ENCODE measurements around the gene TCEANC2. TPM values are rescaled to one million over a fixed set of nuclear protein-coding genes. Genes with fewer than 3 reads are reported as not detected.
A peak's percentile ranks its signal among the peaks of the same experiment; 100 is the strongest.

Gene TCEANC2
- total and polyA plus RNA-seq, 2 of the 4 experiments (the other 2 are of a cell fraction), result 2.4 to 3.2 TPM

DNA sequence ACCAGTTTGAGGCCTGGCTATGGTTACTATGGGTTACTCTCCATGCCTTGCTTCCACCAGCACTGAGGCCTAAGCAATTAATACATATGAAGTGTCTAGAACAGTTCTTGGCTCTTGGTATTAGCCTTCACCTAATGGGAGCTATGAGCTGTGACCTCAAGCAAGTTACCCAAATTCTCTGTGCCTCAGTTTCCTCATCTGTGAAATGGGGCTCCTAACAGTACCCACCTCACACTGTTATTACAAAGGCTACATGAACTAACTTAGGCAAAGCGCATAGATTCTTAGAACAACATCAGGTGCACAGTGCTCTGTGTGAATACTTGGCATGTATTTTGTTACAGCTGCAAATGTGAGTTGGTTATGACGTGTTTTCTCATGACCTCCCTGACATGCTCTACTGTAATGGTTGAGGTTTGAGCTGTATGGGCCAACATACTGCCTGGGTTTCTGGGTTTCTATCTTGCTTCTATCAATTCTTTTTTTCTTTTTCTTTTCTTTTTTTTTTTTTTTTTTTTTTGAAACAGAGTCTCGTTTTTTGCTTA, 72.9 kb downstream of the TCEANC2 start:
- no CpG with 5 or more reads among the region's 3 CpGs for WGBS, 2 experiments (ENCODE audit: extremely low coverage in 2 of 2, insufficient read length in 1 of 2)
- no peaks in the 10 kb centered on the region; the same call in 1 of the 2 replicates for H4K20me1 ChIP-seq (ENCODE audit: insufficient read depth, low read length)
- H3K4me3 ChIP-seq (ENCODE audit: insufficient read depth, low read depth, low read length), result no peak overlapping the region
- TF ChIP-seq POLR2A (IDR thresholded peaks at IDR 0.05; ENCODE audit: low read depth, low read length), result no peak
- TF ChIP-seq, protein P1, sequence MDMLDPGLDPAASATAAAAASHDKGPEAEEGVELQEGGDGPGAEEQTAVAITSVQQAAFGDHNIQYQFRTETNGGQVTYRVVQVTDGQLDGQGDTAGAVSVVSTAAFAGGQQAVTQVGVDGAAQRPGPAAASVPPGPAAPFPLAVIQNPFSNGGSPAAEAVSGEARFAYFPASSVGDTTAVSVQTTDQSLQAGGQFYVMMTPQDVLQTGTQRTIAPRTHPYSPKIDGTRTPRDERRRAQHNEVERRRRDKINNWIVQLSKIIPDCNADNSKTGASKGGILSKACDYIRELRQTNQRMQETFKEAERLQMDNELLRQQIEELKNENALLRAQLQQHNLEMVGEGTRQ (IDR thresholded peaks at IDR 0.05; ENCODE audit: low read depth, low read length), result no peak
- TF ChIP-seq SMC3 (IDR thresholded peaks at IDR 0.05; ENCODE audit: low read depth, low read length), result no peak
- no peak for TF ChIP-seq CHD1 (IDR thresholded peaks at IDR 0.05; ENCODE audit: low read depth, low read length)
- TF ChIP-seq, protein P2, sequence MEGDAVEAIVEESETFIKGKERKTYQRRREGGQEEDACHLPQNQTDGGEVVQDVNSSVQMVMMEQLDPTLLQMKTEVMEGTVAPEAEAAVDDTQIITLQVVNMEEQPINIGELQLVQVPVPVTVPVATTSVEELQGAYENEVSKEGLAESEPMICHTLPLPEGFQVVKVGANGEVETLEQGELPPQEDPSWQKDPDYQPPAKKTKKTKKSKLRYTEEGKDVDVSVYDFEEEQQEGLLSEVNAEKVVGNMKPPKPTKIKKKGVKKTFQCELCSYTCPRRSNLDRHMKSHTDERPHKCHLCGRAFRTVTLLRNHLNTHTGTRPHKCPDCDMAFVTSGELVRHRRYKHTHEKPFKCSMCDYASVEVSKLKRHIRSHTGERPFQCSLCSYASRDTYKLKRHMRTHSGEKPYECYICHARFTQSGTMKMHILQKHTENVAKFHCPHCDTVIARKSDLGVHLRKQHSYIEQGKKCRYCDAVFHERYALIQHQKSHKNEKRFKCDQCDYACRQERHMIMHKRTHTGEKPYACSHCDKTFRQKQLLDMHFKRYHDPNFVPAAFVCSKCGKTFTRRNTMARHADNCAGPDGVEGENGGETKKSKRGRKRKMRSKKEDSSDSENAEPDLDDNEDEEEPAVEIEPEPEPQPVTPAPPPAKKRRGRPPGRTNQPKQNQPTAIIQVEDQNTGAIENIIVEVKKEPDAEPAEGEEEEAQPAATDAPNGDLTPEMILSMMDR (conservative IDR thresholded peaks at IDR 0.05; ENCODE audit: low read depth, low read length), result no peak
- TF ChIP-seq FOS (IDR thresholded peaks at IDR 0.05; ENCODE audit: low read depth, low read length), result no peak
- no peak for TF ChIP-seq RFX5 (IDR thresholded peaks at IDR 0.05; ENCODE audit: low read depth, low read length)
- no peak for TF ChIP-seq CEBPB (IDR thresholded peaks at IDR 0.05; ENCODE audit: low read depth, low read length)
- TF ChIP-seq RAD21 (IDR thresholded peaks at IDR 0.05; ENCODE audit: low read length), result no peak
- TF ChIP-seq NFE2L2 (IDR thresholded peaks at IDR 0.05; ENCODE audit: low read depth, low read length), result no peak
- no peak for TF ChIP-seq MAFK (IDR thresholded peaks at IDR 0.05; ENCODE audit: low read depth, low read length)
- TF ChIP-seq RCOR1 (IDR thresholded peaks at IDR 0.05; ENCODE audit: insufficient replicate concordance, low read length), result no peak
- POLR2A ChIA-PET (ENCODE audit: unreplicated experiment), result no interaction called here
- H3K4me2 ChIP-seq (ENCODE audit: low read depth, low read length), result no peak overlapping the region
- H3K4me1 ChIP-seq (ENCODE audit: control insufficient read depth, insufficient read depth, low read length), result peaks cover under 1% of the 10 kb centered on the region
- no peak overlapping the region for H3K14ac ChIP-seq (replicated peaks; ENCODE audit: low read depth, low read length)
- H4K5ac ChIP-seq (ENCODE audit: low read depth, low read length), result no peak overlapping the region
- CTCF ChIA-PET, result interaction anchor here (0.6 kb wide), 1 partner anchor 363 kb away, joined by 3 read pairs; no protein-coding TSS in a partner anchor
- no peaks in the 10 kb centered on the region for H3K79me1 ChIP-seq (ENCODE audit: low read depth in 1 of 2, low read length in 2 of 2)
- no peak overlapping the region for H2BK15ac ChIP-seq (ENCODE audit: low read depth, low read length)
- ATAC-seq (ENCODE audit: low read depth), result no peak
- dilution Hi-C loops (cut with HindIII; ENCODE audit: low sequenced_read_pairs, unreplicated experiment), result no loop called here
- intact Hi-C loops (cut with micrococcal nuclease), result no loop called here
- peak; percentile 73 for DNase-seq
- no peak overlapping the region for H4K91ac ChIP-seq (ENCODE audit: insufficient read depth, low read depth, low read length)
- H3K9me1 ChIP-seq (ENCODE audit: insufficient read depth, low read length), result 0 out of 2 replicates have a peak, but pooled peaks cover 3% of the 10 kb centered on the region
- no peak overlapping the region for H2BK5ac ChIP-seq (ENCODE audit: low read depth, low read length, poor library complexity, severe bottlenecking)
- no peak overlapping the region for H2BK20ac ChIP-seq (ENCODE audit: low read depth, low read length)
- H2BK120ac ChIP-seq (ENCODE audit: low read depth, low read length), result no peak overlapping the region
- H3K9ac ChIP-seq (ENCODE audit: low read depth, low read length), result no peak overlapping the region
- BruUV-seq (replicated peaks), result no TSS peak
- no peak overlapping the region for H4K8ac ChIP-seq (ENCODE audit: low read depth in 2 of 2, low read length in 2 of 2)
- no peak overlapping the region for H3K4ac ChIP-seq (ENCODE audit: low read depth, low read length)
- no peak overlapping the region for H2AFZ ChIP-seq (replicated peaks; ENCODE audit: low read length, poor library complexity)
- no peak overlapping the region for H2AK5ac ChIP-seq (ENCODE audit: low read depth, low read length)
- no peak overlapping the region for H3K56ac ChIP-seq (ENCODE audit: extremely low read depth, insufficient read depth, low read length)
- H3K18ac ChIP-seq (ENCODE audit: low read depth, low read length), result no peak overlapping the region
- no peak overlapping the region for H2AK9ac ChIP-seq (replicated peaks; ENCODE audit: low read depth, low read length, poor library complexity)
- H3K23ac ChIP-seq (ENCODE audit: low read depth, low read length), result no peak overlapping the region
- in situ Hi-C loops (cut with MboI; ENCODE audit: low sequenced_read_pairs), result loop anchor here (10.0 kb wide), 1 partner anchor 358 kb away; no protein-coding TSS in a partner anchor
- H3K27ac ChIP-seq (ENCODE audit: insufficient read depth, low read length), result no peak overlapping the region
- H3K36me3 ChIP-seq (ENCODE audit: control insufficient read depth, insufficient read depth, low read length), result no peaks in the 10 kb centered on the region
- peaks cover 2% of the 10 kb centered on the region; the same call in 1 of the 2 replicates for H3K27me3 ChIP-seq (ENCODE audit: control insufficient read depth, insufficient read depth, low read length)
- no peaks in the 10 kb centered on the region for H3K9me3 ChIP-seq (ENCODE audit: control insufficient read depth, insufficient read depth, low read length)
